Inferior parietal cortex (tissue), 1 donor: Measurements from ENCODE around the gene MISP3.

Experiments used
- DNase-seq: peaks from one replicate; pipeline ENCODE4 v3.0.0-alpha.2; 2016; ENCODE audit errors: extremely low spot score

The MISP3 gene

DNA sequence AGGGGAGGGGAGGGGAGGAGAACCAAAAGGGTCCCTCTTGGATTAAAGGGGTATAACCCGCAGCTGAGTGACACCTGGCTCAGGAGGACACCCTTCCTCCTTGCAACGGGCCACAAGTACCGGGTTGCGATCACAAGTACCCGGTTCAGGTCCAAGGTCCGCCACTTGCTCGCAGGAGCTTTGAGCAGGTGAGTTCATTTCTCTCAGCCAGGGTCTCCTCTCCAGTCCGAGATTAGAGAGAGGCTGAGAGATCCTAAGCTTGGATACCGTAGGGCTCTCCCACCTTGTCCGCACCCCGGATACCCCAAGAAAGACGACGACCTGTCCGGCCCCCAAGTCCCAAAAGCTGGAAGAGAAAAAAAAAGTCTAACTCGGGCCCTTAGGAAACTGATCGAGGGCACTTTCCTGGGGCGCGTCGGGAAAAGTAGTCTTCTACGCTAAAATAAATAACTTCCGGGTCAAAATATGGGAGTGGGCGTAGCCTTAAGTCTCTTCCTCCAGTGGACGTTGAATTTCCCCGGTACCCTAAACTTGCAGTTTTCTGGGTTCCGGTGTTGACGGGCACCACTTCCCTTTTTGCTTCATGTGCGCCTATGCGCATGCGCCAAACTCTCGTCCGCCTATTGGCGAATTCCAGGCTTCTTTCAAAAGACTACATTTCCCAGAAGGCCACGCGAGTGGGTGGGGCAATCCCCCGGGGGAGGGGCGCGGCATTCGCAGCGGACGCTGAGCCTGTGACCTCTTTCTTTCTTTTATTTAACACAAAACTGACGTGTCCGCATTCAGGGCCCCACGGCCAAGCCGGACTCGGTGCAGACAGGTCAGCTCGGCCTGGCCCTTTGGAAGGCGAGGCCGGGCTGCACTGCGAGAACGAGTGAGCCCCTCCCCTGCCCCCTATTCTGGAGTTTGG, 8.6 kb downstream of the MISP3 start:
- peak; percentile 100 for DNase-seq

DNA sequence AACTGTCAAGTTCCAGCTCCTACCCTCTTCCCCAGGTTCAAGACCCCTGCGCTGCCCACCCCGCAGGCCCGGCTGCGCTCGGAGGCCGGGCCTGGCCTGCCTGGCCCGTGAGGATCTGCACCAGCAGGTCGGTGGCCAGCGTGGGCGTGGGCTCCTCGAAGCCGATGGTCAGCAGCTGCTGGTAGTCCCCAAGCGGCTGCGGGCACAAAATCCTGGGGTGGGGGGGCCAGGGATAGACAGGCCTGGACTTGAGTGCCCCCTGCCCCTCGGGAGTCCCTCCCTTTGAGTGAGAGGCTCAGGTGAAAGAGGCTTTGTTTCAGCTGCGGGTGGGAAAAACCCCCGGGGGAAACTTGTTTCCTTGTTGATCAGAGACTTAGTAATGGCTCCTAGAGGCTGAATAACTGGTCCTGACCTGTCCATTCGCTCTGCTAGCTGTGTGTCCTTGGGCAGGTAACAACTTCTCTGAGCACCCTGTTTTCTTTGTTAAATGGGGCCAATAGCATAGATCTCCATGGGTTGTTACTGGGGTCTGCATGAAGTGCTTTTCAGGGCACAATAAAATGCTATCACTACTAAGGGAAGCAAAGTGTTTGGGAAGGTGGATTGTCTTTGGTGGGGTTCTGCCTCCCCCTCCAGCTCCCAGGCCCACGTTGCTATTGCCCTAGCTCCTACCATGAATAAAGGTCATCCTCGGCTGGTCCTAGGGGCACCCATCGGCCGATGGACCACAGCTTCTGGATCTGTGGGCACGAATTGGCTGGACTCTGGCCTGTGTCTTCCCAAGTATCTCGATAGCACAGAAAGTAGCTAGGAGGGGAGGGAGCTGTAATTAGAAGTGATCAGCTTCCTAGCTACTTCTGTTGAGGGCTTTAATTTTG, 9.4 kb downstream of the MISP3 start:
- DNase-seq, result no peak

DNA sequence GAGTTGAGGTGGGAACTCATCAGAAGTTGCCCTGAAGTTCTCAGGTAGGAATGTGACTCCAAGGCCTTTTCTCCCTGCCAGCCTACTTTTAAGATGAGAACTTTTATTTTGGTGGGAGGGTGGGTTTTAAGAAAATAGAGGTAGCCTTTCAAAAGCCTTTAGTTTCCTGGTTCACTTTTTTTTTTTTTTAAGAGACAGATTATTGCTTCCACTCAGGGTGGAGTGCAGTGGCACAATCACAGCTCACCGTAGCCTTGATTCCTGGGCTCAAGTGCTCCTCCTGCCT, 10.0 kb downstream of the MISP3 start:
- no peak for DNase-seq

DNA sequence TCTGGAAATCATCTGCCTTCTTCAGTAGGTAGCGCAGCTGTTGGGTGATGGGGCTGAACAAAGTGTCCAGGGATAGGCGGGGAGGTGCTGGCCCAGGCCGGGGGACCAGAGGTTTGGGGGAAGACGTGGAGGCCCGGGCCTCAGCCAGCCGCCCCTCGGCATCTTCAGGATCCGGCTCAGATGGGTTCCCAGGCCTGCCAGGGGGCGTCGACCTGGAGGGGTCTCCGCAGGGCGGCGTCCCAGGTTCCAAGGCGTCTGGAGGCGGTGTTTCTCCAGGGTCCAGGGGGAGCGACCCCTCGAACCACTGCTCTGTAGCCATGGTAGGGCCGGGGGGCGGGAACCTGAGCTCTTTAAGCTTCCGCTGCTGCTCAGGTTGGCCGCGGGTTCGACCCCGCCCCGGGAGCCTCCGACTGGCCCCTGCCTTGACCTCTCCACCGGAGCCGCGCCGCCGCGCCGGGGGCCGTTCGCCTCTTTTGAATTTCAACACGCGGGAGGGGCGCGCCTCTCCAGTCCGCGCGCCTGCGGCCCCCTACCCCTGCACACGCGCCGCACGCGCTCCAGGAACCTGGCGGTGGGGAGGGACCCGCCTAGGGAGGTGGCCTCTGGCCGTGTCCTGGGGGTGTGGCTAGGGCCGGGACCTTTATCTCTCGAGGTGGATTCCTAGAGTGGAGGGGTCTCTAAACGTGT, 12.9 kb downstream of the MISP3 start, which contains the start of gene C19orf67:
Gene C19orf67 (minus strand): TSS at position 475 of the 687 bp plus-strand sequence. CDS start 156 bp downstream, at position 319.
- DNase-seq, result no peak

DNA sequence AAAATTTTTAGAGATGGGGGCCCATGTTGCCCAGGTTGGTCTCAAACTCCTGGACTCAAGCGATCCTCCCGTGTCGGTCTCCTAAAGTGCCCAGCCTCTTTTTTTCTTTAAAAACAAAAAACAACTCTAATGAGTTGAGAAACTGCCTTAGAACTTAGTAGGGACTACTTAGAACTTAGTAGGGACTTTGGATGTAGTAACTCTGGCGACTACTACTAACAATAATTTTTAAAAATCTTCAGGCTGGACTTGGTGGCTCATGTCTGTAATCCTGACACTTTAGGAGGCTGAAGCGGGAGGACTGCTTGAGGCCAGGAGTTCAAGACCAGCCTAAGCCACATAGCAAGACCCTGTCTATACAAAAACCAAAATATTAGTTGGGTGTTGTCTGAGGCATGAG, 13.5 kb downstream of the MISP3 start:
- no peak for DNase-seq

DNA sequence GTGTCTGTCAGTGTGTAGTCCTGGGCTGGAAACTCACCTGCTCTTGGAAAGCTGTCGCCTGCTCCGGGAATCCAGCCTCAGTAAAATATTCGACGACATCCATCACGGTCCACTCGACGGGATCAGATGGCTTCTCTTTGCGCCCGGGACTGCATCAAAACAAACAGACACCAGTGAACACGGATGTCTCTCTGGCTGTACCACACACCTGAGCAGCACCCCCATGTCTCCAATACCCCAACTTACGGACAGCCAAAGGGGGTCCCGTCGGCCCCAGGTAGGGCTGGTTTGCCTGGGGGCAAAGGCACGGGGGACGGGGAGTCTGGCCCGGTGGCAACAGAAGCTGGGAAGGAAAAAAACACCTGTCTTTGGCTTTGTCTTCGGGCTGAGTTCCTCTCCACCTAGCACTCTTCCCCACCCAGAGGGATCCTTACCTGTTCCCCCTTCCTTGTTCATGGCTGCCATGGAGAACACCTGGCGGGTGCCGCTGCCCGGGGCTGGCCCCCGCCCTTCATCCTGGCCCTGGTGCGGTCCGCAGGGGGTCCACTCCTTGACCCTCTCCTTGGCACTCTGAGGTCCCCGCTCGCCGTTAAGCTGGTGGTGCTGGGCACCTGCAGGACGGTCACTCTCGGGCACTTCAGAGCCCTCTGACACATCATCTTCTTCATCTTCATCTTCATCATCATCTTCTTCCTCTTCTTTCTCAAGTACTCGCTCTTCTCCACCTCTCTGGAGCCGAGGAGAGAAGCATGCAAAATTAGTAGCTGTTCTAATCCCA, 16.2 kb downstream of the MISP3 start:
- no peak for DNase-seq

DNA sequence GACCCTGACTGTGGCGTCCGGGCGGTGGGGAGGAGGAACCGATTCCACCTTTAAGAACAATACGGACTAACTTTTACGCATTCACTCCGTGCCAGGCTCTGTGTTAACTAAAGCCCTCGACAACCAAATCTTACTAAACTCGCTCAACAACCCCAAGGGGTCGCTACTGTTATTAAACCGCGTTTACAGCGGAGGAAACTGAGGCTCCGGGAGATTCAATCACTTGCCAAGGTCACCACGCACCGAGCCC, 16.8 kb downstream of the MISP3 start:
- no peak for DNase-seq

DNA sequence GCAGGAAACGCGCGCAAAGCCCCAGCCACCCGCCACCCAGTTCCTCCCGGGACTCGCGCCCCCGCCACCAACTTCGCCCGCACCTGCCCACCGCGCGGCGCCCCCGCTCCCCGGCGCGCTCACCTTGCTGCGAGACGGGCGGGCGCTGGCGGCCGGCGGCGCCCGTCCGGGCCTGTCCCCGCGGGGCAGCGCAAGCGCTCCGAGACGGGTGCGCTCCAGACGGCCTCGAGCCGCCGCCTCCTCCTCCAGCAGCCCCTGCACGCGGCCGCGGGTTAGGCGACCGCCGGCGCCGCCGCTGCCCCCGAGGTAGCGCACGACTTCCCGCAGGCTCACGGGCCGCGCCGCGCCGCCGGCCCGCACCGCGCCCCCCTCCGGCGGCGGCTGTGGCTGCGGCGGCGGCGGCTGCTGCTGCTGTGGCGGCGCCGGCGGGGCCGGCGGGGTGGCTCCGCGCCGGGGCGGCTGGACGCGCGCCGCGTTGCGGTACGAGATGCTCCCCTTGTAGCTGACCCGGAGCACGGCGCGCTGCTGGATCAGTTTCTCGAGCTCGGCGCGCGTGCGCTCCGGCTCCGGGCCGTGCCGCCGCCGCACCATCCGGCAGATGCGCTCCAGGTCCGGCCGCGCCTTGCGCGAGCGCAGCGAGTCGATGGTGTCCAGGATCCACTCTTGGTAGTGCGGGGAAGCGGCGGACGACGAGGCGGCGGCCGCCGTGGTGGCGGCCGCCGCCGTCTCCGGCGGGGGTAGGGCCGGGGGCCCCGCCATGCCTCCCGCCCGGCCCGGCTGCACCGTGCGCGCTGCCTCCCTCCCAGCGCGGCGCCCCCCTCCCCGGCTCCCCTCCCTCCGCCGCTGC, 17.3 kb downstream of the MISP3 start:
- no peak for DNase-seq

DNA sequence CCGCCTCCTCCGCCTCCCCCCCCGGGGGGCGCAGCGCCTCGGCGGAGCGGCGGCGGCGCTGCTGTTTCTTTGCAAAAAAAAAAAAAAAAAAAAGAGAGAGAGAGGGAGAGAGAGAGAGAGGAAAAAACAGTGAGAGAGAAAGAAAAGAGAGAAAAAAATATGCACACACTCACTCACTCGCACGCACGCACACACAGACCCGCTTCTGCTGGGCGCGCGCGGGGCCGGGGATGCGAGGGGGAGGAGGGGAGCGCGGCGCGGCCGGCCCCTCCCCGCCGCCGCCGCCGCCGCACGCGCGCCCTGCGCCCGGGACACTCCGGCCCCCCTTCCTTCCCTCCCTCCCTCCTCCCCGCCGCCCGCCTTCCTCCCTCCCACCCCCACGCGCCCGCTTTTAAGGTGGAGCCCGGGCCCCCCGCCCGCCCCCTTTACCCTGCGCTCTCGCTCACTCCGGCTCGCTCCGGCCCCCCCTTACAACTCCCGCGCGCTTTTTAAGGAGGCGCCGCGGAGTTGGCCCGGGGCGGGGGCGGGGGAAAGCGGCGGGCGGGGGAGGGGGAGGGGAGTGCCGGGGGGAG, 18.0 kb downstream of the MISP3 start, which contains the start of gene SAMD1:
Gene SAMD1 (minus strand): TSS at position 243 of the 572 bp plus-strand sequence.
- peak; percentile 40 for DNase-seq

DNA sequence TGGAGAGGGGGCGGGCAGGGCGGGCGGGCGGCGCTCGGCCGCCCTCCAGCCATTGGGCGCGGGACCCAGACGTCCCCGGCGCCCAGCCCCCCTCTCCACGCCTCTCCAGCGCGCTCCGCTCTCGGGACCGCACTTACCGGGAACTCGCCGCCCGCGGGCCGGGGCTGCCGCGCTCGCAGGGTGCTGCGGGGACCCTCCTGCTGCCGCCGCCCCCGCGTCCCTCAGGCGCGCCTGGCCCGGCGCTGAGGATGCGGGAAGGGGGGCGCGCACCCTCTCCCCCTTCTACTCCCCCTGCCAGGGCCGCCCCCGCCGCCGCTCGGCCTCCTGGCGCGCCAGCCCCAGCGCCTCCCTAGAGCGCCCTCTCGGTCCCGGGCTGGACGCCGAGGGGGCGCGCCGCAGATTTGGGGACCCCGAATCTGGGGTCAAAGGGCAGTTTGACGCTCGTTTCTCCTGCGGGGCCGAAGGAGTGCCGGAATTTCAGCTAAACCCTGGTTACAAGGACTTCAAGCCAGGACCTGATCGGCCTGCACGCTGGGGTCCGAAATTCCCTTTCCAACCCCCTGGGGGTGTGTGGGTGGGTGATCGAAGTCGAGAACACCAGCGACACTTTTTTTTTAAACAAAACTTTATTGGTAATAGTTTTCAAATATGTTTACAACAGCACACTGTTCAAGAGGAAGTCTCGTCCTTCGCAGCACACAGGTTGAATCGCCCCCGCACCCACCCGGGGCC, 18.7 kb downstream of the MISP3 start:
- peak; percentile 37 for DNase-seq

DNA sequence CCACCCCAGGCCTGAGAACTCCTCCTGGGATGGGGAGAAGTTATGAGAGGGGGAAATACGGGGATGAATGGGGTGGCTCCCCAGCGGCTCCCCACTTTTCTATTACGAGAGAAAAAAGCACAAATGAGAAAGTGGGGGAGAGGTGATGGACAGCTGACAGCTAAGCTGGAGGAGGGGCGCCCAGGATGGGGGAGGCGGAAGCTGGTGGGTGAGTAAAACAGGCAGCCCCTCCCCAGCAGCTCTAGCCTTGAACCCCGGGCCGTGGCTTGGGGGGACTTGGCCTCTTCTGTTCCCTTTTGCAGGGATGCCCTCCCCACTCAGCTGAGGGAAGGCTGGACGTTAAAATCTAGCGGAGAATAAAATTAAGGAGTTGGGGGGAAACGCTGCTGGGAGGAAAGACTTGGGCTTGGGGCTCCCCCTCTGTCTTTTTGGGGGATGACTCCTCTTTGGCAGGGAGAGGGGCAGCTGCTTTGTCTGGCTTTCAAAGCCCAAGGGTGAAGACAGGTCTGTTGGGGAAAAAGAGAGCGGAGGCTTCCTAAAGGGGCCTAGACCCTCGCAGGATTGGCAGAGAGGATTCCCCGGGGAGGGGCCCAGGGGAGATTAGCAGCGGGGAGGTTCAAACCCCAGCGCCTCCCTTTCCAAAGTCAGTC, 19.4 kb downstream of the MISP3 start:
- no peak for DNase-seq

DNA sequence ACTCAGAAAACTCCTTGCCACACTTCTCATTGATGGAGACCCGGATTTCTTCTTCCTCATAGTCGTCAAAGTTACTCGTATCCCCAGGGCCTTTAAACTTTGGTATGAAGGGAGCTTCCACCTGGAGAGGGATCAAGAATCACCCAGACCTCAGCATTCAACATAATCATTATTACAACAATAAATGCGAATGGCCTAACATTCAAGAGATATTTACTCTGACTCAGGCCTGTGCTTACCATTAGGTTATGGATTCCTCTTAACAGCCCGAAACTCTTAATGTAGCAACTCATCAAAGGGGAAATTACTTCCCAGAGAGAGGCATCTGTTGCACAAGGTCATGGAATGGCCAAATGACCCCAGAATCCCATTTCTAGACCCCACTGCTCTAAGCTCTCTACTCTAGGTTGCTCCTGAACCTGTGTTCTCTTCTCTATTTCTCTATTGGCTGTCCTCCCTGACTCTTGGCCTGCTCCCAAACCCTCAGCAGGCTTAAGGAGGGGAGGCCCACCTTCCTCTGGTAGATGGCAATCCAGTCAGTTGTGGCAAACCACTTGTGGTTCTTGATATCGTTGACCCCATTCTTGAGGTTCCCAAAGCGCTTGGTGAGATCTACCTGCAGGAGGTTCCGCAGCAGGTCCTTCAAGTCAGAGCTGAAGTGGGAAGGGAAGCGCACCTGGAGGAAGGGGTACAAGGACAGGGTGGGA, 20.7 kb downstream of the MISP3 start:
- DNase-seq, result no peak

DNA sequence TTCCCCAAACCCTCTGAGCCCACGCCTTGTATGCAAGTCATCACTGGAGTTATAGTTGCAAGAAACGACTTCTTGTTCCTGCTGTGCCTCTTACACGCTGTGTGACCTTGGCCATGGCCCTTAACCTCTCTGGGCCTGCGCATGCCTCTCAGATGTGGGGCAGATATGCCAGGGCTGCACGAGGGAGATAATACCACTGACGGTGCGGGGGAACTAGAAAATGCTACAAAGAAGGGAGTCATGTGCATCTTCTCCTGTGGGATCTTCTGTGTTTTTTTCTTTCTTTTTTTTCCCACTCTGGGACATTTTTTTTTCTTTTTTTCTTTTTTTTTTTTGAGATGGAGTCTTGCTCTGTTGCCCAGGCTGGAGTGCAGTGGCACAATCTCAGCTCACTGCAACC, 22.3 kb downstream of the MISP3 start:
- no peak for DNase-seq

DNA sequence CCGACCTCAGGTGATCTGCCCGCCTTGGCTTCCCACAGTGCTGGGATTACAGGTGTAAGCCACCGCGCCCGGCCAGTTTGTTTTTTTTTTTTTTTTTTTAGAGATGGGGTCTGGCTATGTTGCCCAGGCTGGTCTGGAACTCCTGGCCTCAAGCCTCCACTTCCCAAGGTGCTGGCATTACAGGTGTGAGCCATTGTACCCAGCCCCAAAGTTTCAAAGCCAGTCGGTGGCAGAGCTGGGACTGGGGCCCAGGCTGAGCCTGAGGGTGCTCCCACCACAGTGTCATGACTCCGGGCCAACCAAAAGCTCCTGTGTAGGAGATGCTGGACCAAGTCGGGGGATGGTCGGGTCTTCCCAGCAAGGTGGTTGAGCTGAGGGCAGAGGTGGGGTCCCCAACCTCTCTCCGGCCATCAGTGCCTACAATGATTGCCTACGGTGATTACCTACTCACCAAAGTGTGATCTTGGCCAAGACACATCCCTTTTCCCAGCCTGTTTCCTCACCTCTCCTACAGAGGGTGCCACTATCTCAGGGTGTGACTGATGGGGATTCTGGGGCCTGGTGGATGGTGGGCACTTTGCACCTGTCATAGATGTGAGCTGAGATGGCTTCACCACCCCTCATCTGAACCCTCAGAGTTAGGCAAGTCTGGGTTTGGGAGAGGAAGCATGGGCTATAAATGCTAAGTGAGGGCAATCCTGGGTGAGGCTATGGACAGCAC, 23.8 kb downstream of the MISP3 start:
- no peak for DNase-seq

DNA sequence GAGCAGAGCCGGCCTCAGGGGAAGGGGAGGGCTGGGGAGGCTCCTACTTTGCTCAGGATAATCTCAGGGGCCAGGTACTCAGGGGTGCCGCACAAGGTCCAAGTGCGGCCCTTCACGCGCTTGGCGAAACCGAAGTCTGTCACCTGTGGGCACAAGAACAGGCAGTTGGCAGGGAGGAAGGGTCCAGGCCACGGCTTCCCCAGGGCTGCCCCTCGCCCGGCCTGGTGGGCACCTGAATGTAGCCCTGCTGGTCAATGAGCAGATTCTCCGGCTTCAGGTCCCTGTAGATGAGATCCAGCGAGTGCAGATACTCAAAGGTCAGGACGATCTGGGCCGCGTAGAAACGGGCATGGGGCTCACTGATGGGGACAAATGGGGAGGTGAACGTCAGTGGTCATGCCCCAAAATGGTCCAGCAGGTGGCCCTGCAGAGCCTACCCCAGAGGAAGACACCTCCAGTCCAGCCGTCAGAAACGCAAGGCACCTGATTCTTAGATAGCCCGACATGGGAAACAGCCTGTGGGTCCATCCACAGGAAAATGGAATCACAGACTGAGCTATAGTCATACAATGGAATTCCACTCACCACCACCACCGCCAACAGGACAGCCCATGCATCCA, 25.1 kb downstream of the MISP3 start:
- no peak for DNase-seq

DNA sequence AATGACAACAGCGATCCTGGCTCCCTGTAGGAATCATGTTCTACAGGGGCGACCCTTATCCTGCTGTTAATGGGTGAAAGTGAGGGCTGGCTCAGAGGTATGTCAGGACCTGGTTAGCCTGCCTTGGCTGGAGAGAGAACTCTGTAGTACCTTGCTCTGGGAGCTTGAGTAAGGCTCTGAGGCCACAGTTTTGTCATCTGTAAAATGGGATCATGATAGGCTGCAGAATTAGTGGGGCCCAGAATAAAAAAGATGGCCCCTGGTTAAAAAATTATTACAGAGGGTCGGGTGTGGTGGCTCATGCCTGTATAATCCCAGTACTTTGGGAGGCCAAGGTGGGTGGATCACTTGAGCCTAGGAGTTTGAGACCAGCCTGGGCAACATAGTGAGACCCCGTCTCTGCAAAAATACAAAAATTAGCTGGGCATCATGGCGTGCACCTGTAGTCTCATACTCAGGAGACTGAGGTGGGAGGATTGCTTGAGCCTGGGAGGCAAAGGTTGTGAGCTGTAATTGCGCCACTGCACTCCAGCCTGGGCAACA, 28.5 kb downstream of the MISP3 start:
- no peak for DNase-seq

DNA sequence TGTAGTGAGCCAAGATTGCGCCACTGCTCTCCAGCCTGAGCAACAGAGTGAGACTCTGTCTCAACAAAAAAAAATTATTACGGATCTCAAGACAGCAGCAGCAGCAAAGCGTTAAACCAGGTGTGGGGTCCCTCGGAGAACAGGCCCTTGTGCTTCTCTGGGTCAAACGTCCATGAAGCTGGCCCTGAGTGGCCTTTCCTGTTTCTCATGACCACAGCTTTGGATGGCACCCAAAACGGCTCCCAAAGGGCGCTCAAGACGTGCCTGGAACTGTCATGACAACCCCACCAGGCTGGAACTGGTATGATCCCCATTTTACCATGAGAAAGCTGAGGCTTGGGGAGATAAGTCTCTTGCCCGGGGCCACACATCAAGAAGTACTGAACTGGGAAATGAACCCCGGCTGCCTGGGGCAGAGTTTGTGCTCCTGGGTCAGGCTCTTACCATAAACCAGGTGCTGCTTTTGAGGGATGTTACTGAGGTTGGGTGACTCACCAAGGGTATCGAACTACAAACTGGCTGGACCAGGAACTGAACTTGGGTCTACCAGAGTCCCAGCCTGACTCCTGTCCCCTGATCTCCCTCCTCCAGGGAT, 29.6 kb downstream of the MISP3 start:
- DNase-seq, result no peak
